ENCODE measurements around the gene ZNF814.
"Not testable (repeated sequence)": the region's sequence is repeated elsewhere in the genome, so short reads cannot be mapped to it uniquely, and the experiment has no call there.

Gene ZNF814

DNA sequence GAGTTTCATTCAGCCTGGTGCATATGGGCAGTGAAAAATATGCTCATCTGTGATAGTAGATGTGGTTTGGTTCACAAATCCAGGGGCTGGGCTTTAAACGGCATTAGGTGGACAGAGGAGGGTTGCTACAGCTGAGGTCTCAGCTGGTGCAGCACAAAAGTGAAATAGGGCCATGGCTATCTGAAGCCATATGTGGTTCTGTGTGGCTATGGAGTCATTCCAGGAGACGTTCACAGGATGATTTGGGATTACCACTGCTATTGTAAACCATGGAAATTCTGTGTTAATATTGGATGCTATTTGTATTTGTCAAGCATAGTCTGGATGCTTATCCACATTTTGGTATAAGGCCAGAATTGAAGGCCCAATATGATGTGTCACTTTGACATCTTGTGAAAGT lies 34.7 kb downstream of the ZNF814 start:
- DNase-seq, result not testable (repeated sequence)

DNA sequence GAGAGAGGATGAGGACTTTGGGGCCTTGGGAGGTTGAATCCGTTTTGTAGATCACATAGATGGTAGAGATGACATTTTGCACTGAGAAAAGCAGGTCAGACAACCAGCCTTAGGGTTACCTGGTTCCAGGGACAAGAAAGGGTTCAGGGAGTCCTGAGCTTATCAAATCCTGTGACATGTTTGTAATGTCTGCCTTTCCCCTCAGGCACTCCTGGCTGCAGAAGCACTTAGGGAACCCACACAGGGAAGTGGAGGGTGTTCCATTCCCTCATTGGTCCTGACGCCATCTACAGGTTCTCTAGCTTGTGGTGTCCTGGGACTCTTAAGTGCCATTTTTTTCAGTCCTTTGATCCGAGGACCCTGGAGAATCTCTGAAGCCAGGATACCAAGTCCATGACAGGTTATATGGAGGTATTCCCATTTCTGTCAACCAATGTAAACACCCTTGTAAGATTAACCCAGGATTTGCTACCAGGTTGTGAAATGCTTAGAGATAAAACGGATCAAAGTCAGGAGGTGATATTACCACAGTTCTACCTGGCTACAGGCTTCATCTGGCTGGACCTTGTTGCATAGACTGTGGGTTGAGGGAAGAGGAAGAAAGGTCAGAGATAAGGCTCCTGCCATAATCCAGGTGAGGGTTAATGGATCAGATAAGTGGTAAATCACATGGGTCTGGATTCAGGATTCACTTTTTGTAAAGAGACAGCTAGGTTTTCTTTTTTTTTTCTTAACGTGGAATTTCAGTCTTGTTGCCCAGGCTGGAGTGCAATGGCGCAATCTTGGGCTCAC lies 36.8 kb downstream of the ZNF814 start:
- not testable (repeated sequence) for DNase-seq

DNA sequence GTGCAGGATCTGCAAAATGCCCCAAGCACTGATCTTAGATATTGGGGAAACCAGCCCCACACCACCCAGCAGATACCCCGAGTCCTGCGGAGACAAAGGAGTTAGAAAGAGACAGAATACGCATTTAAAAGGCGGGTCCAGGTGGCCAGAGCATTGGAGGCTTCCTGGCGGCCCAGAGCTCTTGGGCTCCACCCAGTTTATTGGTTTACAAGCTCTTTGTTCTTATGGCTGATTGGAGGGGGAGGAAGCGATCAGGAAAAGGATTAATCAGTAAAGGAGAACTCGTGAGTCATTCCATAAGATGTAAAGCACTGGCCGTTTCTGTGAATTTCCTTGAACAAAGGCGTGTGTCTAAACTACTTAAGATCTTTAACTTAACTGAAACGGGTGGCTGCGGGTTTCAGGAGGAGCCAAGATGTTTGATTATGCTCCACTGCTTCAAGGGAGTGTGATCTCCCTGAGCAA lies 38.3 kb downstream of the ZNF814 start:
- DNase-seq, result no peak

DNA sequence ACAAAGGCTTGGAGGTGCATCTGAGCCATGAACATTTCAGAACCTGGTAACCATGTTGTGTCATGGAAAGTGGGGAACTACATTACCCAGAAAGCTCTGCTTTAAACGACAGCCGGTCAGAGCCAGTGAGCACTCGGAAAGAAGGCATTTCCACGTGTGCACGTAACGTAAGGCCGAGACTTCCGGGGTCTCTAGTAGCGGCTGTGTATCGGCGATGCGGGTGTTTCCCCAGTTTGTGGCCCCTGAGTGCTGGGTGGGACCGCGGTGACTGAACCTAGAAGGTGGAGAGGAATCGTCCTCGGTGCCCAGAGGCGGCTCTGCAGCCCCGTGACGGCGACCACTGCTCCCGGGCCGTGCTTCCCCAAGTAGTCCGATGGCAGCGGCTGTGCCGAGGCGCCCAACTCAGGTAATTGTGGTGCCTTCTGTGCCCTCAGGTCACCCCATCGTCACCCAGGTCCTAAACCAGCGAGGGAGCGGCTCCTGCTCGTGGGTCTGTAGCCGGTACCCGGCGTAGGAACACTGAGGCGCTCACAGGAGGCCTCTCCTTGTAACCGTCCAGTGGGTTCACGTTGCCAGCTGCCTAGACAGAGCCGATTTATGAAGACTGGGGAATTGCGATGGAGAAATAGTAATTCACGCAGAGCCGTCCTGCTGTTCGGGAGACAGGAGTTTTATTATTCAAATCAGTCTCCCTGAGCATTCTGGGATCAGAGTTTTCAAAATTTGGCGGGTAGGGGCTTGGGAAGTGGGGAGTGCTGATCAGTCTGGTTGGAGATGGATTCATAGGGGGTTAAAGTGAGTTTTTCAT lies 39.0 kb downstream of the ZNF814 start, which contains the start of gene ZNF587:
Gene ZNF587, plus strand, starts transcription at position 194 of the 808 bp plus-strand sequence. Its CDS starts 180 bp downstream, at position 374.
- peak; percentile 10 for DNase-seq

DNA sequence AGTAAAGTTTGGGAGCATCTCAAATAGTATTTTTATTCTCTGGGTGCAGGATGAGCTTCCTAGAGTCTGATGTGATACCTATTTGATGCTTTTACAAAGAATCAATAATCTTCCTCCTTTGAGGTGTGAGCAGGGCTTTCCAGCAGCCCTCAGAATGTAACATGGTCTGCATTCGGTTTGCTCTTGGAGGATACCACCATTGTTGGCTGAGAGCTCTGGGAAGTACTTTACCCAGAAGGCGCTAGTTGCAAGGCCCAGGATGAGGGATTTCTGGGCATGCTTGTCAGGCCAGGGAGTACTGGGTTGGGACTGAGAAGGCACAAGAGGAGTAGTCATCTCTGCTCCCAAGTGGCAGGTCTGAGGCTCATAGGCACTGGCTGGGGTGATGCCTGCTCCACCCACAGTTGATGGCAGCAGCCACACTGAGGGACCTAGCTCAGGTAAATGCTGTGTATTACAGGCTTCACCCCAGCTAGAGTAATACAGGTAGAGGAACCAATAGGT lies 39.6 kb downstream of the ZNF814 start:
- not testable (repeated sequence) for DNase-seq

DNA sequence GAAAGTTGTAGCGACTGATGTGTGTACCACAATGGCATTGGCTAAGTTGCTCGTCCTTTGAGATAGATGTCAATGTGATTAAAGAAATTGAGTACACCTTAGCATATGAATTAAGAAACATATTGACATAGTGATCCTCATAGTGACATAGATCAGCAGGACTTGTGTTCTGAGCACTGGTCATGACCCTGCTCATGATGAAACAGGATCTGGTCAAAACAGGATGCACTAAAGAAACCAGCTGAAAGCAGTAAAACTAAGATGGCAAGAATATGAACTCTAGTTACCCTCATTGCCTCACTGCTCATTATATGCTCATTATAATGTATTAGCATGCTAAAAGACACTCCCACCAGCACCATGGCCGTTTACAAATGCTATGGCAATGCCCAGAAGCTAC lies 41.7 kb downstream of the ZNF814 start:
- DNase-seq, result not testable (repeated sequence)

DNA sequence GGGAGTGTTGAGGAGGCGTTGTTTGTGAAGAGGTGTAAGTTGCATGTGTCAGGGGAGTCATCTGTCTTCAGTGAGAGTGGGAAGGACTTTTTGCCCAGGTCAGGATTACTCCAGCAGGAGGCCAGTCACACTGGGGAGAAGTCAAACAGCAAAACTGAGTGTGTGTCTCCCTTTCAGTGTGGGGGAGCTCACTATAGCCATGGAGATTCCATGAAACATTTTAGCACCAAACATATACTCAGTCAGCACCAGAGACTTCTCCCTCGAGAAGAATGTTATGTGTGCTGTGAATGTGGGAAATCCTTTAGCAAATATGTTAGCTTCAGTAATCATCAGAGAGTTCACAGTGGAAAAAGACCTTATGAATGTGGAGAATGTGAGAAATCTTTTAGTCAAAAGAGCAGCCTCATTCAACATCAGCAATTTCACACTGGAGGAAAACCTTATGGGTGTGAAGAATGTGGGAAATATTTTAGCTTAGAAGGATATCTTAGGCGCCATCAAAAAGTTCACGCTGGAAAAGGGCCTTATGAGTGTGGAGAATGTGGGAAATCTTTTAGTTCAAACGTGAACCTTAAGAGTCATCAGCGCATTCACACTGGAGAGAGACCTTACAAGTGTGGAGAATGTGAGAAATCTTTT lies 47.6 kb downstream of the ZNF814 start:
- no peak for DNase-seq

DNA sequence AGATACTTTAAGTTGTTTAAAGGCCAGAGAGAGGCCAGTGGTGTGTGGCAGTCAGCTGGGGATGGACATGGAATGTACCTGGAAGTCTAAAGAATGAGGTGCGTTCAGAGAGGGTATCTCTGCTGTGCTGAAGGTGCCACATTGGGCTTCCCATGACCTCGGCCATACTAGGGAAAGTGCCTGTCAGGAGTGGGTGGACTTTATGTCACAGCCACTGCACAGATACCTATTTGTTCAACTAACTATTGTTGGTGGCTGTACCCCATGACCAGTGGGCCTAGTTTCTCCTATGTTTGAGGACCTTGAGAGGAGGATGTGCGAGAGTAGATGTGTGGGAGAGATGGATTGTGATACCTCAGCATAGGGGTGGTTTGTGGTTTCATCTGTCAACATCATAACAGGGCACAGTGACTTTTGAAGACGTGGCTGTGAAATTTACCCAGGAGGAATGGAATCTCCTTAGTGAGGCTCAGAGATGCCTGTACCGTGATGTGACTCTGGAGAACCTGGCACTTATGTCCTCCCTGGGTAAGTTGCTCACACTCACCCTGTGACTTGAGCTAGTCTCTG lies 50.1 kb downstream of the ZNF814 start:
- DNase-seq, result not testable (repeated sequence)

DNA sequence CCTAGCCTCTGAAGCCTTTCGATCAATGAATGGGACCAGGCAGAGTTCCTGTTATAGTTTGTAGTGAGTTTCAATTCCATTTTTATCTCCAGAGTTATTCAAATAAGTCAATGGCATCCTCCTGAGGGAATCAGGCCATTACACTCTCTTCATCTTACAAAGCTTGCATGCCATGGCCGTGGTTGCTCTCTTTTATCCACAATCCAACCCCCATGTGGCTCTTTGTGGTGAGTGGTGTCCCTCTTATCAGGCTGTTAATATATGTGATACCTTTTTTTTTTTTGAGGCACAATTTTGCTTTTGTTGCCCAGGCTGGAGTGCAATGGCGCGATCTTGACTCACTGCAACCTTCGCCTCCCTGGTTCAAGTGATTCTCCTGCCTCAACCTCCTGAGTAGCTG lies 51.8 kb downstream of the ZNF814 start:
- not testable (repeated sequence) for DNase-seq

DNA sequence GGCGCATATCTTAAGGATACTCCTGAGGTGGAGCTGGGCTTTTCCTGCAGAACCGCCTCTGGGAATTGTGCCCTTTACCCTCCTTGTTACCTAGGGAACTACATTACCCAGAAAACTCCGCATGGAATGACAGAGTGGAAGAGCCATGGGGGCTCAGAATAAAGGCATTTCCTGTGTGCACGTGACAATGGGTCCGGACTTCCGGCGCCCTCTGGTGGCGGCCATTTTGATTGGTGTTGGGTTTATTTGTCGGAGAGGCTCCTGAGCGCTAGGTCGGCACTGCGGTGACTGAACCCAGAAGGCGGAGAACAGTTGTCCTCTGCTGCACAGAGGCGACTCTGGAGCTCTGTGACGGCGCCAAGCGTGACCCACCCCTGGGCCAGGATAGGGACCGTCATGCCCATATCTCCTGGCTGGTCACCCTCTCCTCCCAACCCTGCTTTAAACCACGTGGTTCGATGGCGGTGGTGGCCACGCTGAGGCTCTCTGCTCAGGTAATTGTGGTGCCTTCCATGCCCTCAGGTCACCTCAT lies 58.7 kb downstream of the ZNF814 start, which contains the start of gene ZNF587B:
Gene ZNF587B, plus strand, starts transcription at position 229 of the 532 bp plus-strand sequence. Its CDS starts 230 bp downstream, at position 459.
- DNase-seq, result no peak

DNA sequence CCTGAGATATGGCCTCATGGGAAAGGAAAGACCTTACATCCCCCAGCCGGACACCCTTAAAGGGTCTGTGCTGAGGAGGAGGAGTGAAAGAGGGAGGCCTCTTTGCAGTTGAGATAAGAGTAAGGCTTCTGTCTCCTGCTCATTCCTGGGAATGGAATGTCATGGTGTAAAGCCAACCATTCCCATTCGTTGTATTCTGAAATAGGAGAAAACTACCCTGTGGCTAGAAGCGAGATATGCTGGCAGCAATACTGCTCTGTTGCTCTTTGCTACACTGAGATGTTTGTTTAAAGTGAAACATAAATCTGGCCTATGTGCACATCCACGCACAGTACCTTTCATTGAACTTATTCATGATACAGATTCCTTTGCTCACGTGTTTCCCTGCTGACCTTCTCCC lies 59.5 kb downstream of the ZNF814 start:
- no peak for DNase-seq

DNA sequence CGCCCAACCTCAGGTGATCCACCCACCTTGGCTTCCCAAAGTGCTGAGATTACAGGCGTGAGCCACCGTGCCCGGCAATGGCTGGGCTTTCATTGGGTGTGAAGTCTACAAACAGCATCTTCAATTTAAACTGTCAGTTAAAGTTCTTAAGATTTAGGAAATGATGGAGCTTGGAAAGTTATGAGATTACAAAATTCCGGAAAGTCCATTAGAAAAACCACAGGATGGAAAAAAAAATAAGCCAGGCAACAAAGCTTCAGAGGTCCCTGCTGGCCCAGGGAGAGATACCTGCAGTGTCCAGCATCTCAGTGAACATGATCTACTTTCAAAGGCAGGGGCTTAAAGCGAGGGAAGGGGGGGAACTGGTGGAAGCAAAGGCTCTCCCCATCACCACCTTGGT lies 63.3 kb downstream of the ZNF814 start:
- no peak for DNase-seq

DNA sequence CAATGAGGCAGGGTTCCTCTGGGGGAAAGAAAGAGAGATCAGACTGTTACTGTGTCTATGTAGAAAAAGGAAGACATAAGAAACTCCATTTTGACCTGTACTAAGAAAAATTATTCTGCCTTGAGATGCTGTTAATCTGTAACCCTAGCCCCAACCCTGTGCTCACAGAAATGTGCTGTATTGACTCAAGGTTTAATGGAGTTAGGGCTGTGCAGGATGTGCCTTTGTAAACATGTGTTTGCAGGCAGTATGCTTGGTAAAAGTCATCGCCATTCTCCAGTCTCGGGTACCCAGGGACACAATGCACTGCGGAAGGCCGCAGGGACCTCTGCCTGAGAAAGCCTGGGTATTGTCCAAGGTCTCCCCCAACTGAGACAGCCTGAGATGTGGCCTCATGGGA lies 65.2 kb downstream of the ZNF814 start:
- DNase-seq, result not testable (repeated sequence)

DNA sequence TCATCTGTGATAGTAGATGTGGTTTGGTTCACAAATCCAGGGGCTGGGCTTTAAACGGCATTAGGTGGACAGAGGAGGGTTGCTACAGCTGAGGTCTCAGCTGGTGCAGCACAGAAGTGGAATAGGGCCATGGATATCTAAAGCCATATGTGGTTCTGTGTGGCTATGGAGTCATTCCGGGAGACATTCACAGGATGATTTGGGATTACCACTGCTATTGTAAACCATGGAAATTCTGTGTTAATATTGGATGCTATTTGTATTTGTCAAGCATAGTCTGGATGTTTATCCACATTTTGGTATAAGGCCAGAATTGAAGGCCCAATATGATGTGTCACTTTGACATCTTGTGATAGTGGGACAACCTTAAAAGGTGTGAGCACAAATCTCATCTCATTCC lies 65.7 kb downstream of the ZNF814 start:
- DNase-seq, result not testable (repeated sequence)

DNA sequence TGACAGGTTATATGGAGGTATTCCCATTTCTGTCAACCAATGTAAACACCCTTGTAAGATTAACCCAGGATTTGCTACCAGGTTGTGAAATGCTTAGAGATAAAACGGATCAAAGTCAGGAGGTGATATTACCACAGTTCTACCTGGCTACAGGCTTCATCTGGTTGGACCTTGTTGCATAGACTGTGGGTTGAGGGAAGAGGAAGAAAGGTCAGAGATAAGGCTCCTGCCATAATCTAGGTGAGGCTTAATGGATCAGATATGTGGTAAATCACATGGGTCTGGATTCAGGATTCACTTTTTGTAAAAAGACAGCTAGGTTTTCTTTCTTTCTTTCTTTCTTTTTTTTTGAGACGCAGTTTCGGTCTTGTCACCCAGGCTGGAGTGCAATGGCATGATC lies 67.3 kb downstream of the ZNF814 start:
- not testable (repeated sequence) for DNase-seq

DNA sequence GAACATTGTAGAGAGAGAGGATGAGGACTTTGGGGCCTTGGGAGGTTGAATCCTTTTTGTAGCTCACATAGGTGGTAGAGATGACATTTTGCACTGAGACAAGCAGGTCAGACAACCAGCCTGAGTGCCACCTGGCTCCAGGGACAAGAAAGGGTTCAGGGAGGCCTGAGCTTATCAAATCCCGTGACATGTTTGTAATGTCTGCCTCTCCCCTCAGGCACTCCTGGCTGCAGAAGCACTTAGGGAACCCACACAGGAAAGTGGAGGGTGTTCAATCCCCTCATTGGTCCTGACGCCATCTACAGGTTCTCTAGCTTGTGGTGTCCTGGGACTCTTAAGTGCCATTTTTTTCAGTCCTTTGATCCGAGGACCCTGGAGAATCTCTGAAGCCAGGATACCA lies 67.7 kb downstream of the ZNF814 start:
- not testable (repeated sequence) for DNase-seq

DNA sequence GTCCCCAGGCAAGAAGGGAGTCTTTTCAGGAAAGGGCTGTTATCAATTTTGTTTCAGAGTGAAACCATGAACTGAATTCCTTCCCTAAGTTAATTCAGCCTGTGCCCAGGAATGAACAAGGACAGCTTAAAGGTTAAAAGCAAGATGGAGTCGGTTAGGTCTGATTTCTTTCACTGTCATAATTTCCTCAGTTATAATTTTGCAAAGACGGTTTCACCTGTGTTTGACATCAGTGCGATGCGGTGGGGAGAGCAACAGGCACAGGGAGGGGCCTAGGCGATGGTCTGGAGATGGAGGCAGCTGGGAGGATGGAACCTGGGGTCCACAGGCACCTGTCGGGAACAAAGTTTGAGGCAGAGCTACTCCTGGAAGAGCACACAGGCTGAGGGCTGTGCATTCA lies 68.2 kb downstream of the ZNF814 start:
- DNase-seq, result no peak

DNA sequence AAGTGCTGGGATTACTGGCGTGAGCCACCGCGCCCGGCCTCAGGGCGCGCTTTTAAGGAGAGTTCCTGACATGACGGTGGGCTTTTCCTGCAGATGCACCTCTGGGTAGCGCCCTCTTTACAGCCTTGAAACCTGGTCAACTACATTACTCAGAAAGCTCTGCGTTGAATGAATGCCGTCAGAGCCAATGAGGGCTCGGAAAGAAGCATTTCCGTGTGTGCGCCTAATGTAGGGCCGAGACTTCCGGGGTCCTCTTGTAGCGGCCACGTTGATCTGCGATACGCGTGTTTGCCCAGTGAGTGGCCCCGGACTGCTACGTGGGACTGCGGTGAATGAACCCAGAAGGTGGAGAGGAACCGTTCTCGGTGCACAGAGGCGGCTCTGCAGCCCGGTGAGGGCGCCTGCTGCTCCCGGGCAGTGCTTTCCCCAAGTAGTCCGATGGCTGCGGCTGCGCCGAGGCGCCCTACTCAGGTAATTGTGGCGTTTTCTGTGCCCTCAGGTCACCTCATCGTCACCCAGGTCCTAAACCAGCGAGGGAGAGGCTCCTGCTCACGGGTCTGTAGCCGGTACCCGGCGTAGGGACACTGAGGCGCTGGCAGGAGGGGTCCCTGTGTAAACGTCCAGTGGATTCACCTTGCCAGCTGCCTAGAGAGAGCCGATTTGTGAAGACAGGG lies 69.2 kb downstream of the ZNF814 start:
- peak; percentile 69 for DNase-seq

DNA sequence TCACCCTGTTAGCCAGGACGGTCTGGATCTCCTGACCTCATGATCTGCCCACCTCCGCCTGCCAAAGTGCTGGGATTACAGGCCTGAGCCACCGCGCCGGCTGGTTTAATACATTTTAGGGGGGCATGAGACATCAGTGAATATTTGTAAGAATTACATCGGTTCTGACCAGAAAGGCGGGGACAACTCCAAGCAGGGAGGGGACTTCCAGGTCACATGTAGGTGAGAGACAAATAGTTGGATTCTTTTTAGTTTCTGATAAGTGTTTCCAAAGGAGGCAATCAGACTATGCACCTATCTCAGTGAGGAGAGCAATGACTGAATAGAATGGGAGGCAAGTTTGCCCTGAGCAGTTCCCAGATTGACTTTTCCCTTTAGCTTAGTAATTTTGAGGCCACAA lies 70.5 kb downstream of the ZNF814 start:
- DNase-seq, result no peak

DNA sequence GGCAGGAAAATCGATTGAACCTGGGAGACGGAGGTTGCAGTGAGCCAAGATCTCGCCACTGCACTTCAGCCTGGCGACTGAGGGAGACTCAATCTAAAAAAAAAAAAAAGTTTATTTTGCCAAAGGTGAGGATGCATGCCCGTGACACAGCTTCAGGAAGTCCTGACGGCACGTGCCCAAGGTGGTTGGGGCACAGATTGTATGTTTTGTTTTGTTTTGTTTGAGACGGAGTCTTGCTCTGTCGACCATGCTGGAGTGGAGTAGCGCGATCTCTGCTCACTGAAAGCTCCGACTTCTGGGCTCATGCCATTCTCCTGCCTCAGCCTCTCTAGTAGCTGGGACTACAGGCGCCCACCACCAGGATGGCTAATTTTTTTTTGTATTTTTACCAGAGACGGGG lies 70.9 kb downstream of the ZNF814 start:
- DNase-seq, result no peak

DNA sequence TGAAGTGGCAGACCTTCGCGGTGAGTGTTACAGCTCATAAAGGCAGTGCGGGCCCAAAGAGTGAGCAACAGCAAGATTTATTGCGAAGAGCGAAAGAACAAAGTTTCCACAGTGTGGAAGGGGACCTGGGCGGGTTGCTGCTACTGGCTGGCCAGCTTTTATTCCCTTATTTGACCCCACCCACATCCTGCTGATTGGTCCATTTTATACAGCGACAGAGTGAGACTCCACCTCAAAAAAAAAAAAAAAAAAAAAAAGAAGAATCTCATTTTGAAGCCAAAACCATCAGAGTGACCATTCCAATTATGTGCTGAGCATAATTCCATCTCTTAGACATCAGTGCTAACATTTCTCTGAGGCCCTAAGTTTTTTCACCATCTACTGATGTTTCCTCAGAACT lies 72.2 kb downstream of the ZNF814 start:
- DNase-seq, result no peak
